Neural crest cell (in vitro differentiated cells): ENCODE results near the gene LPXN. TPM values are rescaled to one million over a fixed set of nuclear protein-coding genes. Genes with fewer than 3 reads are reported as not detected.

ENCODE experiments used
- DNase-seq: peaks from one replicate; pipeline ENCODE4 v3.0.0; 2021; ENCODE audit warnings: low read depth, mixed read lengths, low spot score
- H3K27ac Mint-ChIP-seq: one replicate; pipeline ENCODE4 v1.8.0; 2021; ENCODE audit warnings: mild to moderate bottlenecking, mixed read lengths; ENCODE audit not compliant: unreplicated experiment
- H3K27me3 Mint-ChIP-seq: 2 replicates; pipeline ENCODE4 v1.8.0; 2021; ENCODE audit warnings: low read depth, mild to moderate bottlenecking, mixed read lengths
- H3K36me3 Mint-ChIP-seq: 2 replicates; pipeline ENCODE4 v1.8.0; 2021; ENCODE audit warnings: low read depth, mild to moderate bottlenecking, mixed read lengths
- H3K4me1 Mint-ChIP-seq: 2 replicates; pipeline ENCODE4 v1.8.0; 2021; ENCODE audit warnings: mixed read lengths
- H3K4me3 Mint-ChIP-seq: one replicate; pipeline ENCODE4 v1.8.0; 2021; ENCODE audit warnings: mild to moderate bottlenecking, mixed read lengths
- H3K9me3 Mint-ChIP-seq: 2 replicates; pipeline ENCODE4 v1.8.0; 2021; ENCODE audit warnings: mixed read lengths
- total RNA-seq: library from RNA; stranded (reverse); gene quantifications from 2 replicates; pipeline ENCODE4 v1.2.1, GENCODE V29; 2021
- TF ChIP-seq, protein P1 (sequence below): fragments of 200-600 bp; sonication (generic); conservative IDR thresholded peaks from 2 replicates; pipeline ENCODE4 v1.5.0; 2021; ENCODE audit warnings: antibody characterized with exemption, mild to moderate bottlenecking

The LPXN gene
- total RNA-seq, 1 donor from 2014 or later: 3.1 TPM

DNA sequence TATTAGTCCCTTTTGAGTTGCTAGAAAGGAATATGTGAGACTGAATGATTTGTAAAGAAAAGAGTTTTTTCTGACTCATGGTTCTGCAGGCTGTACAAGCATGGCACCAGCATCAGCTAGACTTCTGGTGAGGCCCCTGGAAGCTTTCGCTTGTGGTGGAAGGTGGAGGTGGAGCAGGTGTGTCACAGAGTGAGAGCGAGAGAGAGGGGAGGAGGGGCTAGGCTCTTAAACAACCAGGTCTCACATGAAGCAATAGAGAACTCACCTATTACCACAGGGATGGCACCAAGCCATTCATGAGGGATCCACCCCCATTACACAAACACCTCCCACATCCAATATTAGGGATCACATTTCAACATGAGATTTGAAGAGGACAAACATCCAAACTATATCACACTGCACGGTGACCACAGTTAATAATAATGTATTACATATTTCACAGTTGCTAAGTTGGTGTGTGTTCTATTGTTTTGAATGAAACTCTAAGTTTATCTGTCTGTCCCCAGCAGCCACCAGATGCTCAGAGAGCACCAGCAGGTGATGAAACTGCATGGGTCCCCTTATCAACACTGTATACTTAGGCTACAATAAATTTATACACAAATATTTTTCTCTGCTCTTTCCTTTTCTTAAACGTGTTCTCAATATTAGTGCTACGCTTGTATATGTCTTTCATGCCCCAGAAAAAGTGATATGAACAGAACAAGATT is 17.3 kb upstream of the LPXN start:
- H3K4me1 Mint-ChIP-seq: peaks cover 4% of the 10 kb centered on the region
- H3K9me3 Mint-ChIP-seq: no peaks in the 10 kb centered on the region
- H3K27ac Mint-ChIP-seq: peak overlapping the region; percentile 7
- peaks cover 2% of the 10 kb centered on the region for H3K36me3 Mint-ChIP-seq
- DNase-seq: no peak
- no peaks in the 10 kb centered on the region for H3K27me3 Mint-ChIP-seq
- TF ChIP-seq, protein P1, sequence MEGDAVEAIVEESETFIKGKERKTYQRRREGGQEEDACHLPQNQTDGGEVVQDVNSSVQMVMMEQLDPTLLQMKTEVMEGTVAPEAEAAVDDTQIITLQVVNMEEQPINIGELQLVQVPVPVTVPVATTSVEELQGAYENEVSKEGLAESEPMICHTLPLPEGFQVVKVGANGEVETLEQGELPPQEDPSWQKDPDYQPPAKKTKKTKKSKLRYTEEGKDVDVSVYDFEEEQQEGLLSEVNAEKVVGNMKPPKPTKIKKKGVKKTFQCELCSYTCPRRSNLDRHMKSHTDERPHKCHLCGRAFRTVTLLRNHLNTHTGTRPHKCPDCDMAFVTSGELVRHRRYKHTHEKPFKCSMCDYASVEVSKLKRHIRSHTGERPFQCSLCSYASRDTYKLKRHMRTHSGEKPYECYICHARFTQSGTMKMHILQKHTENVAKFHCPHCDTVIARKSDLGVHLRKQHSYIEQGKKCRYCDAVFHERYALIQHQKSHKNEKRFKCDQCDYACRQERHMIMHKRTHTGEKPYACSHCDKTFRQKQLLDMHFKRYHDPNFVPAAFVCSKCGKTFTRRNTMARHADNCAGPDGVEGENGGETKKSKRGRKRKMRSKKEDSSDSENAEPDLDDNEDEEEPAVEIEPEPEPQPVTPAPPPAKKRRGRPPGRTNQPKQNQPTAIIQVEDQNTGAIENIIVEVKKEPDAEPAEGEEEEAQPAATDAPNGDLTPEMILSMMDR: no peak
- H3K4me3 Mint-ChIP-seq: no peak overlapping the region

DNA sequence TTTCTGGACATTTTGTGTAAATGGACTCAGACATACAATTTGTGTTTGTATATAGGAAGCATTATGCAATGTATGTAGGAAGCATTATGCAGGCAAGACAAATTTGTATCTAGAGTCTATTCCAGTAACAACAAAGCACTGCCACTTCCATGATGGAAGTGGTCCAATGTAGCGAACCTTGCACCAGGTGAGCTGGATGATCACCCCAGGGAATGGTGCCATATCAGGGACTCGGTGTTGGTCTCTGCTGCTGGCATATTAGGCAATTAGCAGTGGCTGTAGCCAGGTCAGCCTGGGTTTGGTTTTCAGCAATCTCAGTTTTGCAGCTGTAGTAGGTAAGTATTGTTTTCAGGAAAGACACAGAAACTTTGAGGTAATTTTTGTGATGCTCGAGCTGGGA is 16.0 kb upstream of the LPXN start:
- no peaks in the 10 kb centered on the region for H3K9me3 Mint-ChIP-seq
- H3K36me3 Mint-ChIP-seq: peaks cover 2% of the 10 kb centered on the region
- no peak overlapping the region for H3K4me3 Mint-ChIP-seq
- H3K27me3 Mint-ChIP-seq: no peaks in the 10 kb centered on the region
- DNase-seq: no peak
- TF ChIP-seq, protein P1: no peak
- no peak overlapping the region for H3K27ac Mint-ChIP-seq
- H3K4me1 Mint-ChIP-seq: peaks cover 2% of the 10 kb centered on the region

DNA sequence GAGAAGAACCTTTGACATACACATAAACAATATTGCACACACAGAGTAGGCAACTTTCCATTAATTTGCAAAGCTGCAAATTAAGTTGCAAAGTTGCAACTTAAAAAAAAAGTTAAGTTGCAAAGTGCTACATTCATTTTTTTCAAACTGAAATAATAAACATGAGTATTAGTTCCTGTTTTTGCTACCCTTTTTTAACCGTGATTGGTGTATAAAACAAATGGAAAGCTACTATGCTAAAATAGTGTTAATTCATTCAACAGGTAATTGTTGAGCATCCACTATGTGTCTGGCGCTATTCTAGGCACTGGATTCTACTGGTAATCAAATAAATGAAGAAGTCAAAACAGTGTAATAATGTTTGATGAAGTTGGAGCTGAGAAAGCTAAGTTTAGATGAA is 11.3 kb upstream of the LPXN start:
- Mint-ChIP-seq H3K27ac (no peak overlapping the region), H3K9me3 (no peaks in the 10 kb centered on the region), H3K4me3 (no peak overlapping the region), H3K27me3 (no peaks in the 10 kb centered on the region), H3K36me3 (no peaks in the 10 kb centered on the region), H3K4me1 (peaks cover 15% of the 10 kb centered on the region)
- TF ChIP-seq, protein P1: no peak
- no peak for DNase-seq

DNA sequence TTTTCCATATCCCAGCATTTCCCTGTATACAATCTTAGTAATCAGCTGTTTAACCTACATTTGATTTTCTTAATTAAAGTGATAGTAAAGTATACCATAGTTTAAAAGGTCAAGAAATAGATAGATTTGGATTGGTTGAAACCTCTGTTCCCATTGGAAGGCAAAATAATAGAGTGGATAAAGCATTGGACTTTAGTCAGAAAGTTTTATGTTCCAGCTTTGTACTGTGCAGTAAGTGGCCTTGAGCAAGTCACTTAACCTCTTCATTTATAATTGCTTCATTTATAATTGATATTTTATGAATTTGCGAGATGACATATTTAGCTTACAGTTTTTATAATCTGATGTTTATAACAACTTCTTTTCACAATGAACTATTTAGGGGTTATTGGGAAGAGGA is 6.8 kb upstream of the LPXN start:
- Mint-ChIP-seq H3K4me1 (peaks cover 44% of the 10 kb centered on the region), H3K36me3 (no peaks in the 10 kb centered on the region), H3K27me3 (peaks cover 3% of the 10 kb centered on the region), H3K27ac (no peak overlapping the region), H3K9me3 (no peaks in the 10 kb centered on the region), H3K4me3 (peak overlapping the region; percentile 100)
- TF ChIP-seq, protein P1: no peak
- DNase-seq: no peak

DNA sequence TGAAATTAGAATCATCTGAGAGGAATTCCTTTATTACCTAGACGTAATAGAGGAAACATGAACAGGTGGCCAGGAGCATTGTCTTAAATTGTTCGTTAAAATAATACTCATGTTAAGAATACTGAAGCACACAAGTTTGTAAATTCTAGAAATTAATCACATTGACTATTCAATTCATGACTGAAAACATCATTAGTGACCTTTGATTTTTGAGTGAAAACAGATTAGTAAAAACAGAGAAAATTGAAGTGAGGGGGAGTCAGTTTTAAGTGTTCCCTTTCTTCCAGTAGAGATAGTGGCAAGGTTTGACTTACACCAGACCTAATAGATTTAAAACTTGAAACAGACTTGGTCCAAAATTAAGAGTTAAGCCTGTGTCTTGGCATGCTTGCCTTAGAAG is 4.7 kb upstream of the LPXN start:
- peak overlapping the region; percentile 68 for H3K27ac Mint-ChIP-seq
- TF ChIP-seq, protein P1: no peak
- no peaks in the 10 kb centered on the region for H3K36me3 Mint-ChIP-seq
- DNase-seq: no peak
- peak overlapping the region; percentile 100 for H3K4me3 Mint-ChIP-seq
- H3K9me3 Mint-ChIP-seq: no peaks in the 10 kb centered on the region
- peaks cover 3% of the 10 kb centered on the region for H3K27me3 Mint-ChIP-seq
- H3K4me1 Mint-ChIP-seq: peaks cover 49% of the 10 kb centered on the region
